Hippocampal formation (tissue), 2 donors: ENCODE measurements around the gene ZNF366.
A peak's percentile ranks its signal among the peaks of the same experiment; 100 is the strongest.

Source experiments
- DNase-seq, 2 donors: peaks; one replicate each; lab custom pipeline; 2025; lab: John Stamatoyannopoulos, UW

ZNF366 gene, protein sequence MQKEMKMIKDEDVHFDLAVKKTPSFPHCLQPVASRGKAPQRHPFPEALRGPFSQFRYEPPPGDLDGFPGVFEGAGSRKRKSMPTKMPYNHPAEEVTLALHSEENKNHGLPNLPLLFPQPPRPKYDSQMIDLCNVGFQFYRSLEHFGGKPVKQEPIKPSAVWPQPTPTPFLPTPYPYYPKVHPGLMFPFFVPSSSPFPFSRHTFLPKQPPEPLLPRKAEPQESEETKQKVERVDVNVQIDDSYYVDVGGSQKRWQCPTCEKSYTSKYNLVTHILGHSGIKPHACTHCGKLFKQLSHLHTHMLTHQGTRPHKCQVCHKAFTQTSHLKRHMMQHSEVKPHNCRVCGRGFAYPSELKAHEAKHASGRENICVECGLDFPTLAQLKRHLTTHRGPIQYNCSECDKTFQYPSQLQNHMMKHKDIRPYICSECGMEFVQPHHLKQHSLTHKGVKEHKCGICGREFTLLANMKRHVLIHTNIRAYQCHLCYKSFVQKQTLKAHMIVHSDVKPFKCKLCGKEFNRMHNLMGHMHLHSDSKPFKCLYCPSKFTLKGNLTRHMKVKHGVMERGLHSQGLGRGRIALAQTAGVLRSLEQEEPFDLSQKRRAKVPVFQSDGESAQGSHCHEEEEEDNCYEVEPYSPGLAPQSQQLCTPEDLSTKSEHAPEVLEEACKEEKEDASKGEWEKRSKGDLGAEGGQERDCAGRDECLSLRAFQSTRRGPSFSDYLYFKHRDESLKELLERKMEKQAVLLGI

DNA sequence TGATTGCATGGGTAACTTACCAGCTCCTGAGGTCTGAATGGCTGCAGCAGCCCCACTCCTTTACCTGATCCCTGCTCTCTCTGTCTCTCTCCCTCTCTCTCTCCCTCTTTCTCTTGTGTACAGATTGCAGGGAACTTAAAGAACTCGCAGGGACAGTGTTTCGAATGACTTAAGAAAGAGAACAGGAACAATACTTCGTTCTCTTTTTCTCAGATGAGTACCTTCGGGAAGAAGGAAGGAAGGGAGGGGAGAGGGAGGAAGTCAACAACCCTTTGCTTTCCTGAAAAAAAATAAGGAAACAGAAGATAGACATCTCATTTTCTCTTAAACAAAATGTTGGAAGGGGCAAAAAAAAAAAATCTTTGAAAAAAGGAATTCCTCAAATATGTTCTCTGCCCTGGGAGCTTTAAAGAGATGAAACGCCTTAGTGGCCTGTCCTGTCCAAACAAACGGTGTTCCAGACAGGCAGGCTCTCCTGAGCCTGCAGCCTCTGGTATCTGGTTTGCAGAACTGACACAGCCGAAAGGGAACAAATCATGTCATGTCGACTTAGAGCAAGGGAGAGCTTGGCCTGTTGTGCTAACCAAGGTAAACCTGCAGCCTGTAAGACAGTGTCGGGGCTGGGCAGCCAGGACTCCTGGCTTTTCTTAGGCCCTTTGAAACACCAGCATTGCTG, at the start of gene ZNF366:
Gene ZNF366 (minus strand): TSS at position 180 of the 676 bp plus-strand sequence. CDS start 45,914 bp downstream, outside the sequence.
- no peak for DNase-seq

DNA sequence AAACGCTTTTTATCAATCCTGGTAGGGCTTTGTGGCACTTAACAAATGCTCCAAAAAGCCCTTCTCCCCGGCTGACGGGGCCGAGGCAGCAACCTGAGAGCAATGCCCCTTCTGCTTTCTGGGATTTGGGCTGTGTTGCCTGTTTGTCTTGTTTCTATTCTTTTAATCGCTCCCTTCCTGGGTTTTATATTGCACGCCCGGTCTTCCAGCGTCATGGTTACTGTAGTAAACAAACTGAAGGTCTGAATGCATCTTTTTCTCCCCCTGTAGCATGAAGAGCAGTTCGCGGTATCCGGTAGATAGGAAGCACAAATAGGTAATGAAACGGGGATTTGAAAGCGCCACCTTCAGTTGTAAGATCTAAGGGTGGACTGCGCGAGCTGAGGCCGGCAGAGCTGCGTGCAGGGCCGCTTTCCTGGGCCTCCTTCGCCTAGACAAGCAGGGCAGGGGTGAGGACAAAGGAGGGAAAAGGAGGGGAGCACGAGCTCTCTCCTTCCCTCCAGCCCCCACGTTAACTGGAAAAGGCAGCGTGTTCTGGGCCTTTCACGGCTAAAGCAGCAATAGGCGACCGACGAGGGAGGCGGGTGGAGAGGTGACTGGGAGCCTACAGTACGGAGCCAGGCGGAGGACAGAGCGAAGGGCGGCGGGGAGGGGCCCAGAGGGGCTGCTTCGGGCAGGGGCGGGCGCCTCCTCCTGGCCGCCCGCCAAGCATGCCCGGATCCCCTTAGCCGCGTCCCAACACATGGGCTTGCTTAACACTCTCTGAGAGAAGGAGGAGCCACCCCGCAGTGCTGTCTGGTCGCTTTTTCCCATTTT, 49.3 kb upstream of the ZNF366 start:
- peak in 1 of 2 donors; percentile 20 for DNase-seq

DNA sequence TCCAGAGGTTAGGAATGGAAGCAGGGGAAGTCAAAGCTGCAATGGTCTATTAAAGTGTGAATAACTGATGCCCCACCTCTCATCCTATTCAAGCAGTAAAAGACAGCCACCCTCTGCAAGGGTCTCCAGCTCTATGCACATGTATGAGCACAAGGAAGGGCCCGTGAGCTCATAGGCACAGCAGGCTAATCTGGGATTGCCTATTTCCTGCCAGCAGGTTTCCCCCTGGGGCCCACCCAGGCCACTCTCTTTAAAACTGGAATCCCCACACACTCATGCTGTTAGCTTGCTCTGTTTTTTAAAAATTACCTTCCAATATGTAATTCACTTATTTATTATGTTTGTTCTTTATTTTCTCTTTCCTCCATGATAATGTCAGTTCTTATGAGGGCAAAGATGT, 48.7 kb upstream of the ZNF366 start:
- no peak for DNase-seq

DNA sequence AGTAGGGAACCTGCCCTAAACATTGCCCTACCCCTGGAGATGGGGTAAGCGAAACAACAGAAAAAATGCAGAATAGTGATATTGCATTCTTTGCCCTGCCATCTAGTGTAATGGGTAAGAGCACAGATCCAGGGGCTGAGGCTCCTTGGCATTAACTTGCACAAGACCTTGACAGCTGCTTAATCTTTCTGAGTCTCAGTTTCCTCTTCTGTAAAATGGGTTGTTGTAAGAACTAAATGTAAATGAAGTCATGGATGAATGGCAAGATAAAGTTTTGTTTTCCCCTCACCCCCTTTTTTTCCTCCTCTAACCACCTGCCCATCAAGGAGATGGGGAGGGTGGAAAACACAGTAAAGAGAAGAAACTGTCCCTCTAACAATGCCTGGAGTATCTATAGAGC, 47.7 kb upstream of the ZNF366 start:
- DNase-seq, result no peak

DNA sequence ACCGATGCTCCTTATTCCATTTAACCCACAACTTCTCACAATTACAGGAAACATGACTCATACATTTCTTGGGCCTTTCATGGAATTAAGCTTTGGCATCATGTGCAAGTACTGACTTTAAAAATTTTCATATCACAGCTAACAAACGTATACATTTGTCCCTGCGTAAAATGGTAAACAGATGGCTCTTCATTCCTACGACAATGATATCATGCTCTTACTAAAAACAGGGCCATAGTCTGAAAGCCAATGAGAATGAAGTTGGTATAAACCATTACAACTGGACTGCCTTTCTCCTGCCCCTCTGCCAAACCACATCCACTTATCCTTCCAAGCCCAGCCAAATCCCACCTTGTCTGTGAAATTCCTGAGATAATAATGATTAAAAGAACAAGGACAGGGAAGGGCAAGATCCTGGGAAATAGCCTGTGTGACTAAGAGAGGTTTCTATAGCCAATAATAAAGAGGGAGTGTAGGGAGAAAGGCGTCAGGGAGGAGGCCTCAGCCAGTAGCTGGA, 44.9 kb upstream of the ZNF366 start:
- no peak for DNase-seq

DNA sequence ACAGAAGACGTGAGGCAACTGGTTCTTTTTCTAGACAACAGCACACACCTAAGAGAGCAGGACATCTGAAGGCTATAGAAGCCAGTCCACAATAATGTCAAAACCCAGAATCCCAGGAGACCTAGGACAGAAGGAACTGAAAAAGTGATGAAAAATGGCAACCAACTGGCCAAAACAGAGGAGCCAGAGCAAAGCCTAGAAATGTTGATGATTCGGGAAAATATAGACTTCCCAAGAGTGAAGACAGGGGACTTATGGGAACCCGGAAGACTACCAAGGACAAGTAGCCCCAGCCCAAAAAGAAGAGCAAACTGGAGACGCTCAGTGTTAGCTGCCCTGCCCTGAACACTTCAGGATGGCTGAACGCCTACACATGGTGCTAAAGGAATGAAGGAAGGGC, 43.4 kb upstream of the ZNF366 start:
- DNase-seq, result no peak

DNA sequence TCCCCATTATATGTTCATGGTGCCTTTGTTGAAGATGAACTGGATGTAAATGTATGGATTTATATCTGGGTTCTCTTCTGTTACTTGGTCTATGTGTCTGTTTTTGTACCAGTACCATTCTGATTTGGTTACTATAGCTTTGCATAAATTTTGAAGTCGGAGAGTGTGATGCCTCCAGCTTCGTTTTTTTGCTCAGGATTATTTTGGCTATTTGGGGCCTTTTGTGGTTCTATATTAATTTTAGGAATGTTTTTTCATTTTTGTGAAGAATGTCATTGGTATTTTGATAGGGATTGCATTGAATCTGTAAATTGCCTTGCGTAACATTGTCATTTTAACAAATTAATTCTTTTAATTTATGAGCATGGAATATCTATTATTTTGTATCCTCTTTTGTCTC, 36.6 kb upstream of the ZNF366 start:
- DNase-seq, result no peak

DNA sequence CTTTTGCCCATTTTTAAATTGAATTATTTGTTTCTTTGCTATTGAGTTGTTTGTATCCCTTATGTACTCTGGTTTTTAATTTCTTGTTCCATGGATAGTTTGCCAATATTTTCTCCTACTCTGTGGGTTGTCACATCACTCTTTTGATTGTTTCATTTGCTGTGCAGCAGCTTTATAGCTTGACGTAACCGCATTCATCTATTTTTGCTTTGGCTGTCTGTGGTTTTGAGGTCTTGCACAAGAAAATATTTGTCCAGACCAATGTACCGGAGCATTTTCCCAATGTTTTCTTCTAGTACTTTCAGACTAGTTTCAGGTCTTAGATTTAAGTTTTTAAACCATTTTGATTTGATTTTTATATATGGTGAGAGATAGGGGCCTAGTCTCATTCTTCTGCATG, 36.2 kb upstream of the ZNF366 start:
- no peak for DNase-seq

DNA sequence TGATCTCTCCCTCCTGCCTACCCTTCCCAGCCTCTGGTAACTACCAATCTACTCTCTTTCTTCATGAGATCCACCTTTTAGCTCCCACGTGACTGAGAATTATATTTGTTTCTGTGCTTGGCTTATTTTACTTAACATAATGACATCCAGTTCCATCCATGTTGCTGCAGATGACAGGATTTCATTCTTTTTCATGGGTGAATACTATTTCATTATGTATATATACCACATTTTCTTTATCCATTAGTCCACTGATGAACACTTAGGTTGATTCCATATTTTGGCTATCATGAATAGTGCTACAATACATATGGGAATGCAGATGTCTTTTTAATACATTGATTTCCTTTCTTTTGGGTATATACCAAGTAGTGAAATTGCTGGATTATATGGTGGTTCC, 35.5 kb upstream of the ZNF366 start:
- no peak for DNase-seq

DNA sequence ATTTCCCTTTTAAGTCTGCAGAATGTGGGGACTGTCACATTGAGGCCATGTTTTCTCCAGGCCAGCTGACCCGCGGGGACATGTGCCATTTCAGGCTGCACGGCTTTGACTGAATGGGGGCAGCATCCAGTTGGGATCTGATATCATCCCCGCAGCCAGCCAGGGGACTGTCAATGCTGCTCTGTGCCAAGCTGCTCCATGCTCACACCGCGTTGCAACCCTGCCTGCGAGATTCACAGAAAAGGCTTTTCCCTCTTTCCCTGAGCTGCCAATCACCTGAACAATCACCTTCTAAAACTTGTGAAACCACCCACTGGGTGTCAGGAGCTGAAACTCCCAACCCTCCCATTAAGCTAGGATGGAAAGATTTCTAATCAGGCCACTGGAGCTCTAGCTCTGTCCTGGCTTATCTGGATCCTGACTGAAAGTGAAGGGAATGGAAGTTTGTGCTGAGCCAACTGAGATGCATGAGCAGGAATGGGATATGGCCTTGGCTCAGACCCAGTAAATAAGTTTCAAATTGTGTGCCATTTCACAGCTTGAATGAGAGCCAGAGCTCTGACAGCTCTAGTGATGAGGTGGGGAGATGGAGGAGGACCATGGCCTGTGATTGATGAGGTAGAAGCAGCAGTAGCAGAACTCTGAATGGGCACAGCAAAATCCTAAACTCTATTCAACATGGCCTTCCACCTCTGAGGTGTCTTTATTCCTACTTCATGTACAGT, 34.5 kb upstream of the ZNF366 start:
- peak in 1 of 2 donors; percentile 49 for DNase-seq

DNA sequence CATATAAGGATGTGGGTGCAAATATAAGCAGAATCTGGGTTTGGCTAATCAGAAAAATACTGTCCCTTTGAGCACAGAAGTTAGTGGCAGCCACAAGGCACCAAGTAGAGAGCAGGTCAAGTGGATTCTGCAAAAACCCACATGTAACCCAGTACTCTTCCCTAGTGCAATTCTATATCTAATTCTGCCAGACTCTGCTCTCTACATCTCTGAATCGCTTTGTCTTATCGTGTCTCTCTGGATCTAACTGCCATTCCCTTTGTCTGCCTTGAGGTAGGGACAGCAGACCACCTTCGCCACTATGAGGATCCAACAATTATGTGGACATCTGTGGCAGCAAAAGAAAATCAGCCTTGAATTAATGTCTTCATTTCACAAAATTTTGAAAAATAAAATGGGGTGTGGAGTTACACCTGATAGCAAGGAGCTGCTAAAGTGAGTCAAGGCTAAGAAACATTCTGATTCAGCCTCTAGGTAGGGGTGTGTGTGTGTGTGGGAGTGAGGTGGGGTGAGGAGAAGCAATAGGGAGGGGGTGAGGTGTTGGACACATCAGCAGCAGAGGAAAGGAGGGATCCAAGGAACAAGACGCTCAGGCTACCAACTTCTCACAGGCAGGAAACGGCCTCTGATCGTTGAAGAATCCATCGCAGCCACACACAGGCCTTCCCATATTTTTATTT, 33.7 kb upstream of the ZNF366 start:
- no peak for DNase-seq

DNA sequence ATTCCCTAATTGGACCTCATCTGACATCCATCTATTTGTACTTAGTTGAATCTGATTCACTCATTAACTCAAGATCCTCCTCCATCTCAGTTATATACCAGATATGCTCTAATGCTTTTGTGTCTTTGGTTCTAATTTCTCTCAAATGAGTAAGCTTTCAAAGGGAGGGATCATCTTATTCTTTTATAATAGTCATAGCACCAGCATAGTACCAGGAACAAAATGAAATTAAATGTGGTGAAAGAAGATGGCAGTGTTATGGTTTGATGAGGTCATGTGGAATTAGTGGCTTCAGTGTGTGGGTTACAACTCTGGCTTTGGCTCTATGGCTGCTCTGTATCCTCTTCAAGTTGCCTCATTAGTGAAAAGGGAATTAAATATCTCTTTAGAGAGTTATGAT, 32.5 kb upstream of the ZNF366 start:
- DNase-seq, result no peak

DNA sequence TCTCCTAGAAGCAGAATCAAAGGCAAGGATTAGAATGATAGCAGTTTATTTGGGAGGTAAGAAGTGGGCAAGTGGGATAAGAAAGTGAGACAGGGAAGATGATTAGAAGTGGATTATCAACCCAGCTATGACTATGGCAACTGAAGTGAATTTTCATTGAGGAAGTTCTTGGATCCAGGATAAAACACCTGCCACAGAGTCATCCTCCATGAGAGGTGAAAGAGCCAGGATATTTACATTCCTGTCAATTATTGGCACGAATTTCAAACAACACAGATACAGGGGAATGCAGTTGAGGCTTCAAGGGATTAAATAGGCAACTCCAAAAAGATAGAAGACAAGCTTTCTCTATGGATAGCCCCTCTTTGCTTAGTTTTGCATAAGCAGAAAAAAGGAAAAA, 31.8 kb upstream of the ZNF366 start:
- DNase-seq, result no peak

DNA sequence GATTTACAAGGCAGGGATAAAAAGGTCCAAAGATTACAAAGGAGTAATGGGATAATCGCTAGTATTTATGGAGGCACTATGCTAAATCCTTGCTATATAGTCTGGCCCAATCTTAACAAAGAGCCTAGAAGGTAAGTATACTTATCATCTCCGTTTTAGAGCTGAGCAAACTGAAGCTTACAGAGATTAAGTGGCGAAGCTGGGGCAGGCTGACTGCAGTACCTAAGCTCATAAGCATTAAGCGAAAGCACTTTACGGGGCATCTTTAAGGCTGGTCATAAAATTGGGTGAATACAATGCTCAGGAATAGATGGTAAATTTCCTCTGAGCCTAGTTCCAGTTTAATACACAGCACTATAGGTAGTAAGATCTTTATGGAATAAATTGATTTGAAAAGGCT, 30.0 kb upstream of the ZNF366 start:
- no peak for DNase-seq

DNA sequence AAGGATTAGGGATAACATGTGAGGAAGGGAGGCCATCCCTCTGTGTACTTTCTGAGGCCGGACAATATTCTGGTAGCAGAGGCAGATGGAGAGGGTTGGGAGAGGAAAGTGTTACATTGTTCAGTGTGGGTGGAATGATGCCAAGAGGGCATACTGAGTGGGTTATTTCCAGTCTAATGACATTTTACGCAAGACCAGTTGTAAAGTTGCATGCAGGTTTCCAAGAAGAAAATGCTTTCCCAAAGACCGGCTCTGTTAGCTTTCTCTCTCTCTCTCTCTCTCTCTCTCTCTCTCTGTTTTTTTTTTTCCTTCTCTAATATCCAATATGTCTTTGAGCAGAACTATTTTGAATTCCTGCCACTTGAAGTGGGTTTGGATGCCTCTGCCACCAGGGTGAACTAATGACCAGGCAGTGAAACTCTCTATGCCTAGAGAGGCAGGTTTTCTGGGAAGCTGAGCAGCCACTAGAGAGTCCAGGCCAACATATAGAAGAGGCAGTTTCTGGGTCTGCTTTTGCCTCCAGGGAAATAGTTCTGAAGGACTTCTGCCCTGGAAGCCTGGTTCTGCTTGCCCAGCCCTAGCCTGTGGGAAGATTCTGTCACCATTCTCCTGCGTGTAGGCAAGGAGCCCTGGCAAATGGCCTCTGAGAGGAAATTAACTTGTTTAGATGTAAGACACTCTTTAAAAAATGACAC, 24.4 kb upstream of the ZNF366 start:
- DNase-seq, result no peak

DNA sequence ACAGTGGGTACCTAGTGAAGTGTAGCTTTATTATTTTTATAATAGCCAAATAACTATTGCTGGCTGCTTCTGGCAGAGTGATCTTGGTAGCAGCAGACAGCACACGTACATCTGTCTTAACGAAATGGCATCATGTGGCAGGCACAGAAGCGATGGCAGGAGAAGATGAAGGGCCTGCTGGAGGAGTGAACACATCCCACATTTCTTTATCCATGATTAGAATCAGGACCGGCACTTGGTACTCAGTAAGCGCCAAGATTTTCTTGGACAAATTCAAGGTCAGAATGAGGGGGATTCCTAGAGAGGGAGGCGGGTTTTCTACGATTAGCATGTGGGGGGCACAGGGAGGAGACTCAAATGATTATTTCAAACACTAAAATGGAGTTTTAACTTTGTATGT, 23.0 kb upstream of the ZNF366 start:
- DNase-seq, result no peak

DNA sequence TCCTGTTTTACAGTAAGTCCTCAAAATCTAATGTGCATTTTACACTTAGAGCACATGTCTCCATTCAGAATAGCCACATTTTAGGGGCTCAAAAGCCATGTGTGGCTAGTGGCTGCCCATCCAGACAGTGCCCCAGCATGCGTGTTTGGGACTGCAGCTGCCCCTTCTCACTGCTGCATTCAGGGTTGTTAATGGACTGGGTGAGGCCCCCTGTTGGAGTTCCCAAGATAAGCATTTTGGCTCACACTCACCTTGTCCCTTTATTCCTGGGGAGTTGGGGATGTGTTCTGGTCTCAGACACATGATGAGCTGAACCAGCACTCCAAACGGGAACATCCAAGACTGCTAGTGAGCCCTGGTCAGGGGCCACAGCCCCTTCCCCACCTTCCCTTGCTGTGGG, 22.2 kb upstream of the ZNF366 start:
- no peak for DNase-seq

DNA sequence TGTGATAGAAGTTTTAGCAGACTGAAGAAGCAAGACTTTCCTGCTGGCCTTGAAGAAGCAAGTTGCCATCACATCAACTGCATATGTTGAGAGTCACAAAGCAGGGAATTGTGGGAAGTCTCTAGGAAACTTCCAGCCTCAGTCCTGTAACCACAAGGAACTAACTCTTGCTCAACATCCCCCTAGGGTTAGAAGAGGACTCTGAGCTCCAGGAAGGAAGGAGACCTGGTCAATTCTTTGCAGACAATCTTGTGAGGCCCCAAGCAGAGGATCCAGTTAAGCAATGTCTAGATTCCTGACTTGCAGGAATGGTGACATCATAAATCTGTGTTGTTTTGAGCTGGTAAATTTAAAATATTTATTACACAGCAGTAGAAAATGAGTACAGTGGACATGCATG, 18.6 kb upstream of the ZNF366 start:
- no peak for DNase-seq

DNA sequence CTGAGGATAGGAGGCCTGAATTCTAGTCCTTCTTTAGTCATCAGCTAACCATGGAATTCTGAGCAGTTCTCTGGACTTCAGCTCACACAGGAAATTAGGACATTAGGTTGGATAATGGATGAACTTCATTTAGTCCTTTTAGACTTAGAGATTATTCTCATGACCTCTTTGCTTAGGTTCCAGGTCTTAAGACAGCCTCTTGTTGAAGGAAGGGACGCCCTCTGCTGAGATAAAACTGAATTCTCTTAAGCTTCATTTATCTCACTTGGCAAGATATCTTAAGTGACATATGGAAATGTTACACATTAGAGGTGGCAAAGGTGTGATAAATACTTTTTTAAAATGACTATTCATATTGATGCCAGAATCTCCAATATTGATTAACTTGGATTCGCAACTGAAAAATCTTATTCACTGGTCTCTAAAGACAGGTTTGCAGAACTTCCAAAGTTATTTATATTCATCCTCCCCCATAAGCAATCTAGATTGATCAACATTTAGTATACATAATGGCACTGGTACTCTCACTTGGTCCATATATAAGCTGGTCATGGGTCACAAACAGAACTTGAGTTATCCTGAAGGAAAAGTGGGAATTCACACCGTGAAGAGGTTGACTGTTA, 16.9 kb upstream of the ZNF366 start:
- DNase-seq, result peak in 1 of 2 donors; percentile 37
